Prostate gland (tissue), 2 donors: Measurements from ENCODE around the gene CUL4B. TPM values are rescaled to one million over a fixed set of nuclear protein-coding genes. Genes with fewer than 3 reads are reported as not detected.
"Not testable (repeated sequence)": the region's sequence is repeated elsewhere in the genome, so short reads cannot be mapped to it uniquely, and the experiment has no call there.

Source experiments
- DNase-seq: peaks from one replicate; pipeline ENCODE4 v3.0.0-alpha.2; 2019; ENCODE audit warnings: low spot score
- H3K27ac ChIP-seq, 2 donors: fragments of 200-600 bp; sonication (generic); 2 replicates each; pipeline ENCODE4 v1.5.1; 2017 to 2019
- H3K27me3 ChIP-seq: fragments of 200-600 bp; sonication (generic); replicated peaks from 2 replicates; pipeline ENCODE4 v1.5.1; 2019; ENCODE audit not compliant: insufficient read depth
- H3K36me3 ChIP-seq, 2 donors: fragments of 200-600 bp; sonication (generic); 1 replicate in 1 of 2; 2 replicates in 1 of 2; pipeline versions ENCODE4 v1.5.1 to v1.8.1; 2017 to 2019
- H3K4me1 ChIP-seq: fragments of 200-600 bp; sonication (generic); replicated peaks from 2 replicates; pipeline ENCODE4 v1.5.1; 2019
- H3K4me3 ChIP-seq, 2 donors: fragments of 200-600 bp; sonication (generic); 2 replicates each; pipeline ENCODE4 v1.5.1; 2017 to 2019
- H3K9me3 ChIP-seq: fragments of 200-600 bp; sonication (generic); 2 replicates; pipeline ENCODE4 v1.5.1; 2017
- CTCF ChIP-seq, 4 experiments: fragments of 200-600 bp in 2 of 4; fragments of 450-650 bp in 2 of 4; sonication (generic) in 2 of 4; IDR thresholded peaks; 1 replicate in 3 of 4; 2 replicates in 1 of 4; pipeline ENCODE4 v1.5.1; 2016 to 2019; ENCODE audit warnings: antibody characterized with exemption in 4 of 4, mild to moderate bottlenecking in 2 of 4, moderate library complexity in 2 of 4
- POLR2A ChIP-seq: fragments of 450-650 bp; IDR thresholded peaks from one replicate; pipeline ENCODE4 v1.6.1; 2016; ENCODE audit warnings: antibody characterized with exemption, mild to moderate bottlenecking
- POLR2AphosphoS5 ChIP-seq: sonication (generic); formaldehyde crosslinking; IDR thresholded peaks from one replicate; pipeline ENCODE4 v1.6.1; 2017; ENCODE audit warnings: antibody characterized with exemption
- WGBS: methylation state at CpG from one replicate; pipeline ENCODE4 v1.1.5; 2018; 5-methylcytosine and 5-hydroxymethylcytosine counted together
- intact Hi-C: fragments of 100-400 bp; cut with DNase I; formaldehyde crosslinking; loops from one replicate; pipeline ENCODE4 v1.14.2; 2022
- total RNA-seq, 2 donors: library from RNA; depleted of rRNA; stranded (reverse); fragments of >200 nt; gene quantifications; one replicate each; pipeline ENCODE4 v1.1.0, GENCODE V29; 2016

CUL4B gene
- total RNA-seq, 2 donors from 2014 or later, result 30.5 to 92.3 TPM

GRCh38 chrX:120512222-120512621, 48.5 kb downstream of the CUL4B start:
- 100% methylated on average over 3 of the region's 3 CpGs for WGBS
- no peak for DNase-seq
- no peak overlapping the region for H3K27ac ChIP-seq
- no peaks in the 10 kb centered on the region for H3K36me3 ChIP-seq
- intact Hi-C loops, result no loop called here
- H3K27me3 ChIP-seq, result no peaks in the 10 kb centered on the region
- no peaks in the 10 kb centered on the region for H3K9me3 ChIP-seq
- H3K4me1 ChIP-seq, result no peaks in the 10 kb centered on the region
- H3K4me3 ChIP-seq, result no peak overlapping the region
- TF ChIP-seq POLR2AphosphoS5 (no peak), CTCF (IDR thresholded peaks at IDR 0.05) (no peak), POLR2A (no peak)

GRCh38 chrX:120504569-120504968, 56.2 kb downstream of the CUL4B start:
- H3K9me3 ChIP-seq, result no peaks in the 10 kb centered on the region
- no peak for DNase-seq
- WGBS, result 56% methylated on average over 1 of the region's 1 CpG
- H3K4me3 ChIP-seq, result no peak overlapping the region
- H3K36me3 ChIP-seq, result no peaks in the 10 kb centered on the region
- no peaks in the 10 kb centered on the region for H3K27me3 ChIP-seq
- TF ChIP-seq POLR2AphosphoS5 (no peak), POLR2A (no peak), CTCF (IDR thresholded peaks at IDR 0.05) (no peak)
- H3K27ac ChIP-seq, result no peak overlapping the region
- intact Hi-C loops, result loop anchor here (10.0 kb wide), 1 partner anchor 270 kb away; no protein-coding TSS in a partner anchor
- H3K4me1 ChIP-seq, result no peaks in the 10 kb centered on the region

GRCh38 chrX:120499301-120500072, 61.3 kb downstream of the CUL4B start:
- DNase-seq, result no peak
- H3K4me1 ChIP-seq, result no peaks in the 10 kb centered on the region
- H3K4me3 ChIP-seq, result no peak overlapping the region
- 68% methylated on average over 4 of the region's 4 CpGs for WGBS
- TF ChIP-seq POLR2AphosphoS5 (no peak), CTCF (IDR thresholded peaks at IDR 0.05) (no peak), POLR2A (no peak)
- intact Hi-C loops, result loop anchor here (10.0 kb wide), 1 partner anchor 275 kb away; no protein-coding TSS in a partner anchor
- H3K9me3 ChIP-seq, result no peaks in the 10 kb centered on the region
- no peaks in the 10 kb centered on the region for H3K27me3 ChIP-seq
- H3K36me3 ChIP-seq, result no peaks in the 10 kb centered on the region
- H3K27ac ChIP-seq, result no peak overlapping the region

GRCh38 chrX:120490119-120490518, 70.6 kb downstream of the CUL4B start:
- 90% methylated on average over 2 of the region's 2 CpGs for WGBS
- H3K9me3 ChIP-seq, H3K27ac ChIP-seq, H3K36me3 ChIP-seq, DNase-seq, H3K4me1 ChIP-seq, intact Hi-C loops, H3K27me3 ChIP-seq, H3K4me3 ChIP-seq: not testable (repeated sequence)

GRCh38 chrX:120486786-120487185, 74.0 kb downstream of the CUL4B start:
- Histone ChIP-seq H3K27me3 (no peaks in the 10 kb centered on the region), H3K27ac (no peak overlapping the region), H3K36me3 (no peaks in the 10 kb centered on the region), H3K9me3 (no peaks in the 10 kb centered on the region), H3K4me1 (no peaks in the 10 kb centered on the region), H3K4me3 (no peak overlapping the region)
- intact Hi-C loops, result no loop called here
- 49% methylated on average over 9 of the region's 9 CpGs for WGBS
- no peak for DNase-seq
- TF ChIP-seq CTCF (IDR thresholded peaks at IDR 0.05) (no peak), POLR2AphosphoS5 (no peak), POLR2A (no peak)
